GM19043 (cell line): ENCODE results near the gene GPC5.
A peak's percentile ranks its signal among the peaks of the same experiment; 100 is the strongest.
"Not testable (repeated sequence)": the region's sequence is repeated elsewhere in the genome, so short reads cannot be mapped to it uniquely, and the experiment has no call there.

Experiments used
- ATAC-seq: cut with Tn5 transposase; IDR thresholded peaks from one replicate; pipeline ENCODE4 v1.9.1; 2021; ENCODE audit warnings: low read depth; ENCODE audit not compliant: unreplicated experiment

GPC5 gene

GRCh38 chr13:91639330-91639729 is 240.9 kb downstream of the GPC5 start:
- no peak for ATAC-seq

- no peak for ATAC-seq
These were observed 245.0 kb downstream of the GPC5 start for GRCh38 chr13:91643394-91643793.

DNA sequence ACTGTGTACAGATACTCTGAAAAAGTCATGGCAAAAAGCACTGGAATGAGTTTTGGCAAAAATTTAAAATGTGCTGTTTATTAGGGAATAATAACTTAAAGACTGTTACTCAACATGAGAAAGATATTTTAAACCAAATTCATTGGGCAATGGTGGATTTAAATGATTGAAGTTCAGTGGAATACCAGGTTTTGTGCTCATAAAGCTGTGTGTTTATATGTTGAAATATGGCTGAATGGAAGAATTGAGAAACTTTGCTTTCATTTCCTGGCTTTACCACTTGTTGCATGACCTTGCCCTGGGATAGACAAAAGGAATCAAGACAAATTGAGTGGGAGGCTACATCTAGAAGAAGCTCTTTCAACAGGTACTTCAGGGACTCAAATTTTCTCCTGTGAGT is 246.4 kb downstream of the GPC5 start:
- ATAC-seq: no peak

GRCh38 chr13:91647361-91647990 is 249.1 kb downstream of the GPC5 start:
- no peak for ATAC-seq

- no peak for ATAC-seq
These were observed 249.6 kb downstream of the GPC5 start for GRCh38 chr13:91648012-91648411.

DNA sequence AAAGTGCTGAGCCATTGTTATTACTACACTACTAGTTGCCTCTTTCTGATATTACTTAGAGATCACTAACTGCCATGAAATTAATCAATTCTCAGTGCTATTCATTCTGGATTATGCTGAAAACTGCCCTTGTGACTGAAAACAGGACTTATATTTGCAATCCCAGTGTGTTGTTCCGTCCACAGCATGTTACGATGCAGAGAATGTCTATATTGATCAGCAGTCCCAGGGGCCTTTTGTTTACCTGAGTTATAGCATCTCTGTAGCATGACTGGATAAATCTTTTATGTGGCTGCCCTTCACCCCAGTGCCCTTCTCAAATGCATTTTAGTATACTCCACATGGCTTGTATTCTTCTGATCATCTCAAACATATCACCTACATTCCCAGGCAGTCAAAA is 251.0 kb downstream of the GPC5 start:
- no peak for ATAC-seq

- no peak for ATAC-seq
These were observed 254.2 kb downstream of the GPC5 start for GRCh38 chr13:91652404-91653301.

DNA sequence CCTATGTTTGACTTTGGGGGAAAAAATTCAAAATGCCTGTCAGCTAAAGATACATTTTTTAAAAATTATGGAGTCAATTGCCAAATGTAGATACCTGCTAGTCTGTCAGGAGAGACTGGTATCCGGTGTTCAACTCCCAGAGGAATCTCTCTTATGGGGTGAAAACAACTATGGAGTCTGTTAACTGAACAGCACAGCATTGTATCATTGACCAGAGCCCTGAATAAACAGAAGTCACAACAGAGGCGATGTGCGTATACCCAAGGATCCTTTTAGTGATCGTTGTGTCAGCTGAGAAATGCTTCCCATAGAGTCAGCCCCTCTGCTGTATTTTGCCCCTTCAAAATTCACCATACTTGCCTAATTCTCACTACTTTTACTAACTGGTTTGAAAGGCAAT is 257.3 kb downstream of the GPC5 start:
- no peak for ATAC-seq

GRCh38 chr13:91657283-91657682 is 258.9 kb downstream of the GPC5 start:
- ATAC-seq: no peak

- ATAC-seq: no peak
These were observed 261.0 kb downstream of the GPC5 start for GRCh38 chr13:91659256-91660075.

- ATAC-seq: no peak
These were observed 261.6 kb downstream of the GPC5 start for GRCh38 chr13:91660076-91660415.

- ATAC-seq: peak; percentile 49
These were observed 263.5 kb downstream of the GPC5 start for GRCh38 chr13:91661692-91662490.

- no peak for ATAC-seq
These were observed 265.6 kb downstream of the GPC5 start for GRCh38 chr13:91664039-91664438.

GRCh38 chr13:91667486-91667885 is 269.1 kb downstream of the GPC5 start:
- ATAC-seq: no peak

GRCh38 chr13:91668866-91669495 is 270.6 kb downstream of the GPC5 start:
- no peak for ATAC-seq

- not testable (repeated sequence) for ATAC-seq
These were observed 275.9 kb downstream of the GPC5 start for GRCh38 chr13:91674347-91674746.

DNA sequence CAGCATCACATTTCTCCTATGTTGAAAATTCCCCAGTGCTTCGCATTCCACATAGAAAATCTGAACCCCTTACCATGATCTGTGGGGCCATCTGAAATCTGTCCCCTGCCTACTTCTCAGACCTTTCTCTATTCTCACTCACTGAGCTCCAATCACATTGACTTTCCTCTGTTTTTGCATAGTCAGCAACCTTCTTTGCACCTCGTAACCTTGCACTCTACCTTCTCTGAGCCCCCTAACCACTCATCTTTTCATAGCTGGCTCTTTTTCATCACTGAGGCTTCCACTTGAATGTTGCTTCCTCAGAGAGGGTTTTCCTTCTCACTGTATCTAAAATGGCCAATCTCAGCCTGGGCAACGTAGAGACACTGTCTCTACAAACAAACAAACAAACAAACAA is 286.3 kb downstream of the GPC5 start:
- no peak for ATAC-seq

DNA sequence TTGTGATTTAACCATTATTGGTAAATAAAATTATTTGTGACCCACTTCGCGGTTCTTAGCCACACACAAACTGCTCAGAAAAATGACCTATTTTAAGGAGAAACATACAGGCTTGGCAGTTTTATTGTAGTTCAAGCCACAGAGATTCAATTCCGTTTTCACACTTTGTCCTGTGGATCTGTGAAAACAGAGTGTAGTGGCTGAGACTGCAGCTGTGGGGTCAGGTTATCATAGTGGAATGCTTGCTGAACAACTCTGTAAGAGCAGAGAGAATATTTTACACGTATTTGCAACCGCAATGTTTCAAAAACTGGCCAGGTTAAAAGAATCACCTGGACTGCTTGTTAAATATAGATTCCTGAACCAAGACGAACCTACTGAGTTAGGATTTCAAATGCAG is 292.5 kb downstream of the GPC5 start:
- no peak for ATAC-seq

GRCh38 chr13:91693466-91693865 is 295.0 kb downstream of the GPC5 start:
- ATAC-seq: no peak

DNA sequence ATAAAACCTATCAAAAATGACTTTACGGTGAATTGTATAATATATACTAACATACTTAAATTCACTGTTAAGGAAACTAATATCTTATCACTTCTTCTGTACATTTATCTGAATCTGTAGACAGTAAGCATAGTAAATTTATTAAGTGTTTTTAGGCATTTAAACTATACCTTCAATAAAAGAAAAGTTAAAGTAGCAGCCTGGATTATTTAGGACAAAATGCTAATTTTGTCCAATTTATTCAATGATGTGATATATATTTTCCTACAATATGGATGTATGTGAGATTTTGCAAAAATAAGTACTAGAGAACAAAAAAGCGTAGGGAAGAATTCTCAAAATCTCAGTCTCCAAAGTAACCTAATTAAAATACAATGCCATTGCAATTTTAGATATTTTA is 299.9 kb downstream of the GPC5 start:
- ATAC-seq: no peak
